M059J (cell line): ENCODE results near the gene NTM. TPM values are rescaled to one million over a fixed set of nuclear protein-coding genes. Genes with fewer than 3 reads are reported as not detected.

Experiments used
- DNase-seq: peaks from one replicate; pipeline ENCODE4 v3.0.0-alpha.2; 2012; ENCODE audit warnings: low read depth
- total RNA-seq: library from RNA; depleted of rRNA; stranded (reverse); fragments of >200 nt; shearing (Covaris generic); gene quantifications from 2 replicates; pipeline ENCODE4 v1.2.3, GENCODE V29; 2014

Gene NTM
- total RNA-seq, 1 experiment from 2014 or later: 1.5 TPM

- peak; percentile 61 for DNase-seq
Observed at GRCh38 chr11:131767421-131767820, 397.0 kb downstream of the NTM start.

DNA sequence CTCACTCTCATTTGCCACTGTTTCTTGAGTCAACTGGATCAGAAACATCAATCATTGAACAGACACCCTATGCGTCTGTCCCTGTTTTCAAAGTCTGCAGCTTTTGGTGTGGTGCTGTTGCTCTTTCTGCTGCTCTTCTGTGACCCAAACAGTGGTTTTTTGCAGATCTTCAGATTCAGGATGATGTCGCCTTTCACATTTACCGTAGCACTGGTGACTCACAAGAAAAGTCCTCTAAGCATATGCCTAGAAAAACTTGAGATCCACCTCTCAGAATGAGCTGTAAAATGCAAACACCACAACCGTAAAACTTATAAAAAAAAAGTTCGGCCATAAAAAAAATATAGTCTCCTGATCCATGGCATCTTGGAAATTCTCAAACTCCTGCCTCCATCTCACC lies 400.4 kb downstream of the NTM start:
- no peak for DNase-seq

DNA sequence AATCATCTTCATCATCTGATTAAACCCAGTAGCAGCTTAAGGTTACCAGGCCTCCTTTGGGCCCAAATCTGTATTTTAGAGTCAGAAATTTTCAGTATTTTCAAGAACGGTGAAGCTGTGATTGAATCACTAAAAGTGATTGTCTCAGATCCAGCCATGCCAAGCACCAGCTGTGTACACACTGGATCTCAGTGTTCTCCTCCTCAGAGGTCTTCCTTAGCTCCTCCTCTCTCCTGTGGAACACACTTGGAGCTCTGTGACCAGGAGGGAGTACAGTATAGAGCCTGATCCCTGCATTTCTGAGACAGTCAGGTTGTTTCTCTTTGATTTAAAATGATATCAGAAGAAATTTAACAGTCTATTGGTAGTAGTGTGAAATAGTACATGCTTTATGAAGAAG lies 401.1 kb downstream of the NTM start:
- DNase-seq: no peak

- DNase-seq: peak; percentile 36
Observed at GRCh38 chr11:131773626-131774025, 403.2 kb downstream of the NTM start.

DNA sequence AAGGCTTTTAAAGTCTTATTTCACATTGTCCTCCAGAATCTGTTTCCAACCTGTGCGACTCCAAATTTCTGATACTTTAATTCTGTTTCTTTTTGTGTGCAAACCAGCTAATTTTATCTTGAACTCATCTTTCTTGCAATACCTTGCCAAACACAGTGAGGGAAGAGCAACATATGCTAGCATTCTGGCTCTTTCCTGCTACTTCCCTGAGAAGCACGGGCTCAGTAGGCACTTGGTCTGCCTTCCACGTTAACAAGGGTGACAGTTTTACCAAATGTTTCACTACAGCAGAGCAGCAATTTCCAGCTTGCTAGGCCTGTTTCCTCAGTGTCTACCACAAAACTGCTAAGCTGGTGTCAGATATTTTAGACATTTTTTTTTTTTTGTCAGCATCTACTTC lies 405.8 kb downstream of the NTM start:
- DNase-seq: no peak

- DNase-seq: no peak
Observed at GRCh38 chr11:131785801-131786200, 415.4 kb downstream of the NTM start.

GRCh38 chr11:131787119-131787518 lies 416.7 kb downstream of the NTM start:
- DNase-seq: no peak

DNA sequence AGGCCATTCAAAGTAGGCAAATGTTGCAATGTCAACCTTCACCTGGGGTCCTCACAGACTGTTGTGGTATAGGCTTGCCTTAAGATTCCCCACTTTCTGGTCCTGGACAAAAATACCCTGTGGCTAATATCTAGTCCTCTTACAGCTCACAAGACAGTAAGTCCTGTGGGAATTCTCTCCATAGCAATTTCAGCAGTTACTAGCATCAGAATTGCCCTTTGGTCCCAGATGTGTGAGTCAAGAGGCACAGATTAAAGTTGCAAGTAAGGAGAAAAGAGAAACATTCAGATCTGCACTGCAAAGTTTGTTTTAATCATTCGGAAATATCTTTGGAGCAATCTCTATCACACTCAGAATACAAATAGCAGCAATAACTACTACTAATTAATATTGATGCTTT lies 420.2 kb downstream of the NTM start:
- DNase-seq: no peak

GRCh38 chr11:131792243-131792642 lies 421.8 kb downstream of the NTM start:
- DNase-seq: no peak

- no peak for DNase-seq
Observed at GRCh38 chr11:131796089-131796488, 425.7 kb downstream of the NTM start.

DNA sequence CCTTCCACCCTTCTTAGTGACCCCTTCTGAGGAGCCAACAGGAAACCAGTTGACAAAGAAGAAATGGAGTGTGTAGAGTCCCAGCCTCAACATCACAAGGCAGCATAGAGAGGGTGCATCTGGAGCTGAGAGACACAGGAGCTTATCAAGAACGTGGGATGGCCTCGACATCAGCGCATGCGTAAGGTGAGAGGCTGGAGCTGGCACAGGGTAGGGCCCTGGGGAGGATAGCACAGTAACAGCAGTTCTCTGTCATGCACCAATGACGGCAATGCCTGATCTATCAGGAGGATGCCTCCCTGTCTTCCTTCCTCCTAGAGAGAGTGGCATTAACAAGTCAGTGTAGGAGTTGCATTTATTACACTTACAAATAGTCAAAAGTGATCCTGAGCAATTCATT lies 426.1 kb downstream of the NTM start:
- DNase-seq: no peak

- DNase-seq: no peak
Observed at GRCh38 chr11:131800452-131800851, 430.0 kb downstream of the NTM start.

GRCh38 chr11:131802440-131803115 lies 432.2 kb downstream of the NTM start:
- DNase-seq: no peak

DNA sequence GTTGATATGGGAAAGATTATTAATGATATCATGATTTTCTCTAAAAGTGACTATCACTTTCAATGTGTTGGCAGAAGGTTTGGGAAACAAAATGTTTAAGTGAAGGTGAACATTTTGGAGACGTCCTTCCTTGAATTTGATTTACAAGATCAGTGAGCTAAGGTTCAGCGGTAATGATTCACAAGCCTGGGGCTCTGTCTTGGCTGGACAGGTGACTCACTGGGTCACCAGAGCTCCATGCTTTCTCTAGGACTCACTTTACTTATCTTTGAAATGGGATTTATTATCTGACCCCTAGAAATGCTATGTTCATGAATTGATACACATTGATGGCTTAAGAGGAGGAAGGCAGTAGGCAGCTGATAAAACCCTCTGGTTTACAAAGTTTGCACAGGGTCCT lies 437.5 kb downstream of the NTM start:
- DNase-seq: peak; percentile 28

GRCh38 chr11:131808470-131808869 lies 438.1 kb downstream of the NTM start:
- peak; percentile 46 for DNase-seq

GRCh38 chr11:131809203-131809918 lies 438.9 kb downstream of the NTM start:
- DNase-seq: peak; percentile 51

GRCh38 chr11:131810541-131810940 lies 440.1 kb downstream of the NTM start:
- DNase-seq: no peak

GRCh38 chr11:131811383-131811782 lies 441.0 kb downstream of the NTM start:
- DNase-seq: peak; percentile 44

GRCh38 chr11:131814108-131814507 lies 443.7 kb downstream of the NTM start:
- DNase-seq: no peak

DNA sequence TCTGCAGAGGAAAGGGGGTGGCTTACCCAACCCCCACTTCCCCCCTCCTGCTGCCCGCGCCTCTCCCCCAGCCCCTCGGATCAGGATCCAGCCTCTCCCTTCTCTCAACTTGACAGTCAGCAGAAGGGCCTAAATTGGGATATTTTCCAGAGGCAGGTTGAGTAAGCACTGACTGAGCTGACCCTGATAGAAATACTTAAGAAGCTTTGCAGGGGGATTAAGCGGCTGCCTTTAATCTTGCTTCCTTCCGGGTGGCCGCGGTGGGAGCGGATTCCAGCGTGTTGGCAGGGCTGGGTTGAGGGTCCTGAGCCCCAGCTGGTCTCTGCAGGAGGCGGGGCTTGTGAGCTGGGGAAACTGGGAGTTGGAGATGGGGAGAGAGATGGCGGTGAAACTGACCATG lies 445.2 kb downstream of the NTM start:
- DNase-seq: no peak

DNA sequence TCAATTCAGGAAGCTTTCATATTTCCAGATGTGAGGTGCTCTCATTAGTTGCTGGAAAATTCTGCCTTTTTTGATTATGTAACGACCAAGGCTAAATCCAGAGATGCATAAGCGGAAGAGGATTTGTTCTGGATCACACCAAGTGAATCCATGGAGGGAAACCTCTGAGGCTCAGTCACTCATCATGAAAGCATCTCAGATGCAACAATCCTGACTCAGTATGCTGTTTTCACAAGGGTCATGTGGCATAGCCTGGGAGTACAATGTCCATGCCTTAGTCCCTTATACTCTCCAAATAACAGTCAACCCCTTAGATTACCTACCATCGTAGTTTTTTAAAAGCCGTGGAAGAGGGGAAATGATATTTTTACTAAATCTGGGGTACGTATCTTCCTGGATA lies 445.6 kb downstream of the NTM start:
- DNase-seq: peak; percentile 18

DNA sequence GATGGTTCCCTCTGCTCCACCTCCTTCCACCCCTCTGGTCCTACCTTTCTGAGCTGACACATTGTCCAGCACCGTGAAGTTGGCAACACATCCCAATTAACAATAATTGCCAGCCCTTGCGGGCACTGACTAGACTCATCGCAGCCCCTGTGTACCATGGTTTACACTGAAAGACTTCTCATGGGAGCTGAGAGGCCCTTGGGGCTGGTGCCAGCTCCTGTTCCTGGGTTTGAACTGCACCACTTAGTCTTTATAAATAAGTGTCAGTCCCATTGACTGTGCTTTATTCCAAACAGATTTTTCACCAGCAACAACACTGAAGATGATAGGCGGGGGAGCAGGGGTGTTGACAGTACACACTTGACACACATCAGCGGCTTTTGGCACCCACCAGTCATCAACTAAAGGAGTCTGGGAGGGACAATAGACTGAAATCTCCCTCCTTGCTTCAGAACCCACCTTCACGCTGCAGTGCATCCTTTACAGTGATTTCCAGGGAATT lies 447.3 kb downstream of the NTM start:
- no peak for DNase-seq

DNA sequence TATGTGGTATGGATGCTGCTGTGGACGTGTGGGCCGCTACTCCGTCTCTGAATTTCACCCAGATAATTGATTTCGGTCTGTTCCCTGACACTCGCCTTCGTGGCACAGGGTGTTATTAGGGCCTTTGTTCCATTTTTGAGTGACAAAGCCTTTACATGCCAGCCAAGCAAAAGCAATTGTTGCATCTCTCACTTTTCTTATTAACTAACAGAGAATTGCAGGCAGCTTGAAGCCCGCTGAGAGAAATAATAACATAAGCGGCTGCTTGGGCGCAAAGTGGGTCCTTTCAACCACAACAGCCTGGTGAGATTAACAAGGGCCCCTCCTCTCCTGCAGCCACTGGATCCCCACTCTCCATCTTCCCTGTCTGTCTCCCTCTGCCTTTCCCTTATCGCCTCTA lies 449.4 kb downstream of the NTM start:
- DNase-seq: no peak
